Measurements from ENCODE around the gene VPS51. TPM values are rescaled to one million over a fixed set of nuclear protein-coding genes. Genes with fewer than 3 reads are reported as not detected.

The VPS51 gene
- total and polyA plus RNA-seq, 2 experiments from 2014 or later: 45.3 to 450 TPM

- peaks cover 12% of the 10 kb centered on the region; the same call in 1 of the 2 replicates for H3F3A ChIP-seq (replicated peaks; ENCODE audit: low read depth)
- peaks cover 19% of the 10 kb centered on the region for H3K79me2 ChIP-seq (replicated peaks; ENCODE audit: insufficient read depth)
- no peak overlapping the region for H3K27ac Mint-ChIP-seq
- peaks cover 18% of the 10 kb centered on the region for H3K27me3 Mint-ChIP-seq (ENCODE audit: insufficient read depth, low read depth, poor library complexity)
- H4K20me1 ChIP-seq (replicated peaks; ENCODE audit: insufficient read depth): no peaks in the 10 kb centered on the region
- DNase-seq (ENCODE audit: low spot score) (no peak), ATAC-seq (no peak)
- H3K4me2 ChIP-seq: peak overlapping the region; percentile 99
- no peak overlapping the region for H3K4me3 ChIP-seq
- H3K36me3 Mint-ChIP-seq (ENCODE audit: low read depth): peaks cover 22% of the 10 kb centered on the region
- H3K4me1 Mint-ChIP-seq: peaks cover 19% of the 10 kb centered on the region
- TF ChIP-seq ZNF114 (CRISPR knock-in tag; IDR thresholded peaks at IDR 0.05) (no peak), NANOG (IDR thresholded peaks at IDR 0.05; ENCODE audit: borderline replicate concordance) (no peak), STAT1 (IDR thresholded peaks at IDR 0.05; ENCODE audit: unreplicated experiment) (no peak), ZNF331 (CRISPR knock-in tag; IDR thresholded peaks at IDR 0.05; ENCODE audit: low read depth) (no peak), ETS1 (IDR thresholded peaks at IDR 0.05) (no peak), REST (IDR thresholded peaks at IDR 0.05; ENCODE audit: unreplicated experiment) (no peak), ZNF462 (CRISPR knock-in tag; IDR thresholded peaks at IDR 0.05) (no peak), CTCF (conservative IDR thresholded peaks at IDR 0.05; ENCODE audit: low read depth in 2 of 2) (no peak), JUNB (IDR thresholded peaks at IDR 0.05; ENCODE audit: unreplicated experiment) (no peak), EZH2phosphoT487 (IDR thresholded peaks at IDR 0.05; ENCODE audit: unreplicated experiment) (no peak), CREB1 (CRISPR knock-in tag; IDR thresholded peaks at IDR 0.05; ENCODE audit: low read depth) (no peak), POLR2AphosphoS5 (IDR thresholded peaks at IDR 0.05; ENCODE audit: low read depth) (no peak), EZH2 (IDR thresholded peaks at IDR 0.05; ENCODE audit: low read depth, unreplicated experiment) (no peak)
- peaks cover 20% of the 10 kb centered on the region; the same call in 1 of the 2 replicates for H3K4me1 ChIP-seq (ENCODE audit: insufficient read depth)
- H3K36me3 ChIP-seq (ENCODE audit: insufficient read depth): peaks cover 1% of the 10 kb centered on the region
- no peak overlapping the region for H3K27ac ChIP-seq (ENCODE audit: low read depth)
- H3K9me2 ChIP-seq (ENCODE audit: insufficient read depth): no peaks in the 10 kb centered on the region
- no peak overlapping the region for H2AFZ ChIP-seq
- peak overlapping the region; percentile 97 for H3K4me3 Mint-ChIP-seq
- no peaks in the 10 kb centered on the region for H3K27me3 ChIP-seq (ENCODE audit: insufficient read depth)
- H3K9me3 Mint-ChIP-seq: no peaks in the 10 kb centered on the region
Measured at GRCh38 chr11:65132238-65132987, 36.4 kb downstream of the VPS51 start.
